Esophagus squamous epithelium (tissue), 5 donors: ENCODE data around the gene ELMO1. TPM values are rescaled to one million over a fixed set of nuclear protein-coding genes. Genes with fewer than 3 reads are reported as not detected.
A peak's percentile ranks its signal among the peaks of the same experiment; 100 is the strongest.

Experiments used
- DNase-seq: peaks from one replicate; lab custom pipeline; 2025; lab: John Stamatoyannopoulos, UW
- H3K27ac ChIP-seq, 4 donors: fragments of 200-600 bp; sonication (generic); one replicate each; pipeline ENCODE4 v1.5.1; 2016 to 2019; ENCODE audit warnings: mild to moderate bottlenecking in 1 of 4
- H3K27me3 ChIP-seq, 4 donors: fragments of 200-600 bp; sonication (generic); 1 replicate in 3 of 4; 2 replicates in 1 of 4; pipeline versions ENCODE4 v1.5.1 to v1.6.0; 2017 to 2021; ENCODE audit warnings: antibody characterized with exemption in 1 of 4
- H3K36me3 ChIP-seq, 3 donors: fragments of 200-600 bp; sonication (generic); one replicate each; pipeline ENCODE4 v1.5.1; 2016 to 2019
- H3K4me1 ChIP-seq, 3 donors: fragments of 200-600 bp; sonication (generic); one replicate each; pipeline ENCODE4 v1.5.1; 2017 to 2019
- H3K4me3 ChIP-seq, 4 donors: fragments of 200-600 bp; sonication (generic); 1 replicate in 3 of 4; 2 replicates in 1 of 4; pipeline ENCODE4 v1.5.1; 2016 to 2019; ENCODE audit warnings: mild to moderate bottlenecking in 2 of 4, moderate library complexity in 1 of 4
- H3K9me3 ChIP-seq, 3 donors: fragments of 200-600 bp; sonication (generic); one replicate each; pipeline ENCODE4 v1.5.1; 2016 to 2019
- POLR2A ChIP-seq, 4 donors: fragments of 450-650 bp; IDR thresholded peaks; one replicate each; pipeline ENCODE4 v1.6.1; 2017; ENCODE audit warnings: antibody characterized with exemption in 4 of 4, mild to moderate bottlenecking in 4 of 4, moderate library complexity in 3 of 4
- WGBS, 2 donors: methylation state at CpG; one replicate each; pipeline ENCODE4 v1.1.5; 2018; 5-methylcytosine and 5-hydroxymethylcytosine counted together
- intact Hi-C: fragments of 100-400 bp; cut with DNase I; formaldehyde crosslinking; loops from one replicate; pipeline ENCODE4 v1.15.0; 2022
- total RNA-seq, 4 donors: library from RNA; depleted of rRNA; stranded (reverse); fragments of >200 nt; gene quantifications; one replicate each; pipeline ENCODE4 v1.1.0, GENCODE V29; 2016
- TF ChIP-seq, protein P1 (sequence below), 6 experiments: fragments of 450-650 bp in 4 of 6; fragments of 200-600 bp in 2 of 6; sonication (generic) in 2 of 6; IDR thresholded peaks; one replicate each; pipeline ENCODE4 v1.5.1; 2016 to 2019; ENCODE audit warnings: antibody characterized with exemption in 6 of 6, mild to moderate bottlenecking in 4 of 6, moderate library complexity in 4 of 6
- donor health status: DM: yes; HTN: yes; CAD: no.

ELMO1 gene
- total RNA-seq, 4 donors from 2014 or later: 0.68 to 36.6 (median 11.8) TPM

DNA sequence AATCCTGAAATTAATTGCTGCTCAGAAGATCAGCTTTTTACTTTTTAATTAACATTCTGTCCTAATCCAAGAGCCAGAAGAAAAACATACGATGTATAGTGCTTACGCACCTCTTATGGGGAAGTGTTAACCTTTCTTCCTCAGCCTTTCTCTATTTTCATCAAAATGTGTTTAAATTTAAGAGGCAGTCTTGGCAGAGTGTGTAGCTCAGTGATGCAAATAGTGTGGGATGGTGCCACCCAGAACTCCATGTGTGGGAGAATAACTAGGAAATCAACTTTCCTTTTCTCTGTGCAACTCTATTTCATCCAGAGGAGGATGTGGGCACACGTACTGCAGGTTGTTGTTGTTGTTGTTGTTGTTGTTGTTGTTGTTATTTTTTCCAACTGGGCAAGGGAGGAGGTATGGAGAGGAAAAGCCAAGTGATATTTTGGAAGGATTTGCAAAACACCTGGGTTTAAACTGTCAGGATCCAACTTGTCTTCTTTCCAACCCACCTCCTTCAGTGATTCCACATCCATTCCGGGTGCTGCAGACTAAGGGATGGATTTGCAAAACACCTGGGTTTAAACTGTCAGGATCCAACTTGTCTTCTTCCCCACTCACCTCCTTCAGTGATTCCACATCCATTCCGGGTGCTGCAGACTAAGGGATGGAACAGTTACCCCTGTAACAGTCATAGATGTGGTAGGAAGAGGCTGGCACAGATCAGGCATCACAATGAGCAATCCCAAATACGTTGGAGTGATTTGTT lies 19.8 kb downstream of the ELMO1 start:
- TF ChIP-seq, protein P1, sequence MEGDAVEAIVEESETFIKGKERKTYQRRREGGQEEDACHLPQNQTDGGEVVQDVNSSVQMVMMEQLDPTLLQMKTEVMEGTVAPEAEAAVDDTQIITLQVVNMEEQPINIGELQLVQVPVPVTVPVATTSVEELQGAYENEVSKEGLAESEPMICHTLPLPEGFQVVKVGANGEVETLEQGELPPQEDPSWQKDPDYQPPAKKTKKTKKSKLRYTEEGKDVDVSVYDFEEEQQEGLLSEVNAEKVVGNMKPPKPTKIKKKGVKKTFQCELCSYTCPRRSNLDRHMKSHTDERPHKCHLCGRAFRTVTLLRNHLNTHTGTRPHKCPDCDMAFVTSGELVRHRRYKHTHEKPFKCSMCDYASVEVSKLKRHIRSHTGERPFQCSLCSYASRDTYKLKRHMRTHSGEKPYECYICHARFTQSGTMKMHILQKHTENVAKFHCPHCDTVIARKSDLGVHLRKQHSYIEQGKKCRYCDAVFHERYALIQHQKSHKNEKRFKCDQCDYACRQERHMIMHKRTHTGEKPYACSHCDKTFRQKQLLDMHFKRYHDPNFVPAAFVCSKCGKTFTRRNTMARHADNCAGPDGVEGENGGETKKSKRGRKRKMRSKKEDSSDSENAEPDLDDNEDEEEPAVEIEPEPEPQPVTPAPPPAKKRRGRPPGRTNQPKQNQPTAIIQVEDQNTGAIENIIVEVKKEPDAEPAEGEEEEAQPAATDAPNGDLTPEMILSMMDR (IDR thresholded peaks at IDR 0.05): no peak
- no peak for TF ChIP-seq POLR2A (IDR thresholded peaks at IDR 0.05)
- Histone ChIP-seq H3K9me3 (no peaks in the 10 kb centered on the region), H3K4me1 (peaks cover 0 to 19% (median 0%) of the 10 kb centered on the region in 3 donors), H3K4me3 (no peak overlapping the region), H3K27me3 (no peaks in the 10 kb centered on the region), H3K36me3 (no peaks in the 10 kb centered on the region), H3K27ac (no peak overlapping the region)
- 65 to 79% methylated on average over 6 of the region's 6 CpGs for WGBS, 2 donors
- no peak for DNase-seq
- intact Hi-C loops: no loop called here

DNA sequence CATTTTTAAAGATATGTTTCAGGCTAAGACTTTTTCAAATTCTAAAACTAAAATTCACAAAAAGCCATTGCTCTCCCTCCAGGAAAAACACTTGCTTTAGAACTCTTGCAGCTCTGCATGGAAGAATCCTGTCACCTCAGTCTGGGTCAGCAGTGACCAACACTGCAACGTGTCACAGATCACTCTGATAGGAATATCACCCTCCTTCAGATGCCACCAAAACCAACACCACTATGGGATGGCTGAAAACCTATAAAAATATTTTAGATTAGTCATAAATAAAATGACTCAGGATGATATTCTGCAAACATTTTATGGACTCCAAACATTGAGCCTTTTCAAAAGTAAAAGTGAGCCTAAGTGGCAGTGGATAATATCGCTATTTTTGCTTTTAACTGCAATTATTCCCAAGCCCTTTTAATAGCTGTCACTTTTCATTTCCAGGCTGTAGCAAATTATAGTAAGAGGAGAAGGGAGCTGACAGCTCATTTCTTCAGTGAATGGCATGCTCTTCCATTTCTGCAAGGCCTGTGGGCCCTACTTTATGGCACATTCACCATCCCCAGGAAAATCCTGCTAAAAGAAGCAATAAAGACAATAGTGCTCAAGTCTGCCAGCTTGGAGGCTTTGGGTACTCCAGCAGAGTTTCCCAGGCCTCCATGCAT lies 21.3 kb downstream of the ELMO1 start:
- TF ChIP-seq, protein P1 (IDR thresholded peaks at IDR 0.05): no peak
- no peak for TF ChIP-seq POLR2A (IDR thresholded peaks at IDR 0.05)
- H3K4me3 ChIP-seq: no peak overlapping the region
- no peaks in the 10 kb centered on the region for H3K9me3 ChIP-seq
- H3K27me3 ChIP-seq: no peaks in the 10 kb centered on the region
- peaks cover 0 to 12% (median 0%) of the 10 kb centered on the region in 3 donors for H3K4me1 ChIP-seq
- intact Hi-C loops: no loop called here
- H3K36me3 ChIP-seq: no peaks in the 10 kb centered on the region
- no peak for DNase-seq
- WGBS, 2 donors: 67 to 82% methylated on average over 2 of the region's 2 CpGs
- H3K27ac ChIP-seq: no peak overlapping the region

- 50 to 55% methylated on average over 5 of the region's 5 CpGs for WGBS, 2 donors
- Histone ChIP-seq H3K36me3 (no peaks in the 10 kb centered on the region), H3K27ac (peak overlapping the region in 1 of 4 donors; percentile 7), H3K4me1 (peaks cover 0 to 20% (median 0%) of the 10 kb centered on the region in 3 donors), H3K27me3 (no peaks in the 10 kb centered on the region), H3K9me3 (no peaks in the 10 kb centered on the region), H3K4me3 (no peak overlapping the region)
- intact Hi-C loops: no loop called here
- DNase-seq: no peak
- no peak for TF ChIP-seq POLR2A (IDR thresholded peaks at IDR 0.05)
- TF ChIP-seq, protein P1 (IDR thresholded peaks at IDR 0.05): no peak
Observed at GRCh38 chr7:37425498-37425897, 23.2 kb downstream of the ELMO1 start.

GRCh38 chr7:37424995-37425394 lies 23.7 kb downstream of the ELMO1 start:
- Histone ChIP-seq H3K27me3 (no peaks in the 10 kb centered on the region), H3K36me3 (no peaks in the 10 kb centered on the region), H3K9me3 (no peaks in the 10 kb centered on the region), H3K4me1 (peaks cover 0 to 25% (median 2%) of the 10 kb centered on the region in 3 donors), H3K4me3 (no peak overlapping the region), H3K27ac (peak overlapping the region in 1 of 4 donors; percentile 7)
- DNase-seq: no peak
- WGBS, 2 donors: 67 to 80% methylated on average over 2 of the region's 2 CpGs
- no peak for TF ChIP-seq POLR2A (IDR thresholded peaks at IDR 0.05)
- TF ChIP-seq, protein P1 (IDR thresholded peaks at IDR 0.05): no peak
- intact Hi-C loops: no loop called here

DNA sequence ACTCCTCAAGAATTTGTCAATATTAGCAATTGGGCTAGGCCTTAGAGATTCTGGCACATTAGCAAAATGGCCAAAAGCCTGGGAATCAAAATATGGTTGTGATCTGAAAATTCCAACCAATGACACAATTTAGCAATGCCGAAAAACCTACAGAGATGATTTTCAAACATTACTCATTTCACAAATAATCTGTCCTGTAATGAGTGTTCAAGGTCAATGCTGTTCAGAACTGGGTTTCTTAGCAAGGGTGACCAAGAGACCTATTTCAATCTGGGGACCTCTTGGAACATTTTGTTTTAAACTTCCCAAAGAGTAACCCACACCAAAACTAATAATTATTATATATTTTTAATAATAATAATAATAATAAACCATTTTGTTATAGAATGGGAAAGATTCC lies 24.1 kb downstream of the ELMO1 start:
- Histone ChIP-seq H3K36me3 (no peaks in the 10 kb centered on the region), H3K4me3 (no peak overlapping the region), H3K4me1 (peaks cover 0 to 27% (median 3%) of the 10 kb centered on the region in 3 donors), H3K27ac (no peak overlapping the region), H3K9me3 (no peaks in the 10 kb centered on the region), H3K27me3 (no peaks in the 10 kb centered on the region)
- TF ChIP-seq POLR2A (IDR thresholded peaks at IDR 0.05): no peak
- TF ChIP-seq, protein P1 (IDR thresholded peaks at IDR 0.05): no peak
- WGBS, 2 donors: 84 to 100% methylated on average over 1 of the region's 1 CpG
- DNase-seq: no peak
- intact Hi-C loops: no loop called here
